Cardiac fibroblast (primary cell): ENCODE results near the gene SELENOS.
A peak's percentile ranks its signal among the peaks of the same experiment; 100 is the strongest.

Experiments
- DNase-seq, 2 donors: peaks; one replicate each; pipeline versions ENCODE4 v3.0.0 to v3.0.0-alpha.2; 2010; ENCODE audit warnings: low read depth in 2 of 2
- H3K4me3 ChIP-seq, 2 donors: replicated peaks in 1 of 2; 1 replicate in 1 of 2; 2 replicates in 1 of 2; pipeline ENCODE4 v1.5.1; 2011; ENCODE audit warnings: low read depth in 2 of 2, low read length in 2 of 2, mild to moderate bottlenecking in 2 of 2, moderate library complexity in 1 of 2
- CTCF ChIP-seq: IDR thresholded peaks from one replicate; pipeline ENCODE4 v1.5.1; 2011; ENCODE audit warnings: low read depth, mild to moderate bottlenecking, low read length, inconsistent platforms

Gene SELENOS

GRCh38 chr15:101305820-101306255 lies 28.6 kb upstream of the SELENOS start:
- DNase-seq = no peak
- TF ChIP-seq CTCF = no peak
- no peak overlapping the region for H3K4me3 ChIP-seq

- DNase-seq = no peak
- no peak for TF ChIP-seq CTCF
- H3K4me3 ChIP-seq = no peak overlapping the region
Observed at GRCh38 chr15:101303408-101303807, 26.1 kb upstream of the SELENOS start.

GRCh38 chr15:101296418-101297405 lies 19.4 kb upstream of the SELENOS start:
- peak; percentile 15 to 79 for DNase-seq
- H3K4me3 ChIP-seq = no peak overlapping the region
- TF ChIP-seq CTCF = no peak

- peak; percentile 7 to 49 for DNase-seq
- H3K4me3 ChIP-seq = peak overlapping the region; percentile 85 to 92
- no peak for TF ChIP-seq CTCF
Observed at GRCh38 chr15:101295607-101296161, 18.4 kb upstream of the SELENOS start.

GRCh38 chr15:101294731-101295606 lies 17.7 kb upstream of the SELENOS start, which contains the start of gene SNRPA1:
SNRPA1 (minus strand) TSS chr15:101295248; CDS start chr15:101295178, 70 bp downstream.
- peak within 1 kb of the TSS; percentile 85 to 92 for H3K4me3 ChIP-seq
- DNase-seq = peak; percentile 96 to 98
- TF ChIP-seq CTCF = no peak

GRCh38 chr15:101293122-101293521 lies 15.8 kb upstream of the SELENOS start:
- DNase-seq = peak in 1 of 2 donors; percentile 5
- no peak for TF ChIP-seq CTCF
- peak overlapping the region; percentile 12 to 92 for H3K4me3 ChIP-seq
